NCI-H1694 treated with DMSO at 0.1 percent for 48 hours (cell line): ENCODE data around the gene MARF1.
"Not testable (repeated sequence)": the region's sequence is repeated elsewhere in the genome, so short reads cannot be mapped to it uniquely, and the experiment has no call there.

ENCODE experiments used
- DNase-seq: peaks from one replicate; lab custom pipeline; 2025; lab: John Stamatoyannopoulos, UW

Gene MARF1

GRCh38 chr16:15567823-15568222 lies 75.1 kb downstream of the MARF1 start:
- DNase-seq, result no peak

GRCh38 chr16:15566095-15566494 lies 76.9 kb downstream of the MARF1 start:
- no peak for DNase-seq

- no peak for DNase-seq
These were observed 78.2 kb downstream of the MARF1 start for GRCh38 chr16:15564604-15565339.

- no peak for DNase-seq
These were observed 83.8 kb downstream of the MARF1 start for GRCh38 chr16:15559176-15559575.

- no peak for DNase-seq
These were observed 85.7 kb downstream of the MARF1 start for GRCh38 chr16:15557258-15557657.

- no peak for DNase-seq
These were observed 86.8 kb downstream of the MARF1 start for GRCh38 chr16:15556130-15556529.

- DNase-seq, result no peak
These were observed 89.5 kb downstream of the MARF1 start for GRCh38 chr16:15553313-15554088.

- DNase-seq, result no peak
These were observed 90.4 kb downstream of the MARF1 start for GRCh38 chr16:15552507-15552906.

GRCh38 chr16:15548482-15548891 lies 94.5 kb downstream of the MARF1 start:
- DNase-seq, result no peak

- DNase-seq, result no peak
These were observed 95.2 kb downstream of the MARF1 start for GRCh38 chr16:15547768-15548096.

GRCh38 chr16:15547072-15547767 lies 95.7 kb downstream of the MARF1 start:
- DNase-seq, result not testable (repeated sequence)

- no peak for DNase-seq
These were observed 97.4 kb downstream of the MARF1 start for GRCh38 chr16:15545544-15545943.

GRCh38 chr16:15544405-15544804 lies 98.5 kb downstream of the MARF1 start:
- no peak for DNase-seq
